Brain microvascular endothelial cell (primary cell): ENCODE measurements around the gene CABYR.

ENCODE experiments used
- DNase-seq: peaks from one replicate; pipeline ENCODE4 v3.0.0-alpha.2; 2020
- H3K27ac ChIP-seq: fragments of 250-450 bp; sonication (Bioruptor Pico); 2 replicates; pipeline ENCODE4 v1.5.1; 2020; ENCODE audit warnings: mild to moderate bottlenecking, moderate library complexity
- H3K27me3 ChIP-seq: fragments of 250-450 bp; sonication (Bioruptor Pico); replicated peaks from 2 replicates; pipeline ENCODE4 v1.5.1; 2020; ENCODE audit warnings: mild to moderate bottlenecking
- H3K36me3 ChIP-seq: fragments of 250-450 bp; sonication (Bioruptor Pico); replicated peaks from 2 replicates; pipeline ENCODE4 v1.5.1; 2020; ENCODE audit warnings: mild to moderate bottlenecking
- H3K4me3 ChIP-seq: 2 replicates; pipeline ENCODE4 v1.5.1; 2011; ENCODE audit warnings: low read depth, mild to moderate bottlenecking, control low read depth, low read length, moderate library complexity
- in situ Hi-C: cut with HindIII; loops from 2 replicates; pipeline ENCODE4 v1.10.0; 2017; ENCODE audit warnings: low sequenced_read_pairs, low pct_ligation_motif_present
- TF ChIP-seq, protein P1 (sequence below): IDR thresholded peaks from 2 replicates; pipeline ENCODE4 v1.5.1; 2011; ENCODE audit warnings: low read depth, mild to moderate bottlenecking, moderate library complexity, low read length, control low read depth, inconsistent platforms; ENCODE audit errors: missing control alignments

CABYR gene

DNA sequence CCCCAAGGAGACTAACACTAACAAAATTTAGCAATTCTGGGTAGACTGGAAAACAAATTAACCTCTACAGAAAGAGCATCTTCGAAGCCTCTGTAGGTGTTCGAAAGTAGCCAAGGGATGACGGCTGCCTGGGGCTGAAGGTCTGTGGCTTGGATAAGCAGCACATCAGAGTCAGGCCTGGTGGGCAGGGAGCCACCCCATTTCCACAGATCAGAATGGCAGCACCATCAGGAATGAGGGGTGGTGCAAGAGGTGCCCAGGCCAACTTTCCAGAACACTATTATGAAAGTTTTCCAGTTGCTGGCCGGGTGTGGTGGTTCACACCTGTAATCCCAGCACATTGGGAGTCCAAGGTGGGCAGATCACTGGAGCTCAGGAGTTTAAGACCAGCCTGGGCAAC lies 57.9 kb downstream of the CABYR start:
- TF ChIP-seq, protein P1, sequence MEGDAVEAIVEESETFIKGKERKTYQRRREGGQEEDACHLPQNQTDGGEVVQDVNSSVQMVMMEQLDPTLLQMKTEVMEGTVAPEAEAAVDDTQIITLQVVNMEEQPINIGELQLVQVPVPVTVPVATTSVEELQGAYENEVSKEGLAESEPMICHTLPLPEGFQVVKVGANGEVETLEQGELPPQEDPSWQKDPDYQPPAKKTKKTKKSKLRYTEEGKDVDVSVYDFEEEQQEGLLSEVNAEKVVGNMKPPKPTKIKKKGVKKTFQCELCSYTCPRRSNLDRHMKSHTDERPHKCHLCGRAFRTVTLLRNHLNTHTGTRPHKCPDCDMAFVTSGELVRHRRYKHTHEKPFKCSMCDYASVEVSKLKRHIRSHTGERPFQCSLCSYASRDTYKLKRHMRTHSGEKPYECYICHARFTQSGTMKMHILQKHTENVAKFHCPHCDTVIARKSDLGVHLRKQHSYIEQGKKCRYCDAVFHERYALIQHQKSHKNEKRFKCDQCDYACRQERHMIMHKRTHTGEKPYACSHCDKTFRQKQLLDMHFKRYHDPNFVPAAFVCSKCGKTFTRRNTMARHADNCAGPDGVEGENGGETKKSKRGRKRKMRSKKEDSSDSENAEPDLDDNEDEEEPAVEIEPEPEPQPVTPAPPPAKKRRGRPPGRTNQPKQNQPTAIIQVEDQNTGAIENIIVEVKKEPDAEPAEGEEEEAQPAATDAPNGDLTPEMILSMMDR = no peak
- no peak overlapping the region for H3K4me3 ChIP-seq
- H3K27ac ChIP-seq = no peak overlapping the region
- in situ Hi-C loops = no loop called here
- DNase-seq = no peak
- no peaks in the 10 kb centered on the region for H3K36me3 ChIP-seq
- no peaks in the 10 kb centered on the region for H3K27me3 ChIP-seq

DNA sequence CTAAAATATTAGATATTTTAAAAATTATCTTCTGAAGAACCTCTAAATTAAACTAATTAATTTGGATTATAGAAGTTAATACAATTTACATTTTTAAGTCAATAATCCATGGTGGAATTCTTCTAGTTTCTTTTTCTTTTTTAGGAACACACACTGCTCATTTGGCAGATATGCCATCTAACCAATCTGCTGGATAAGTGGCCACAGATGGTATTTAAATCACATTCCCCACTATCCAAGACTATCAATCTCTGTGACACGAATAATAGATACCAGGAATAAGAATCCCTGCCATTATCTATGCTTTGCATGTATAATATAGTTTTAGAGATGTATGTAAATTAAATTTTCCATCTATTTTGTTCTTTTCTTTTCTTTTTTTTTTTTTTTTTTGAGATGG lies 58.5 kb downstream of the CABYR start:
- in situ Hi-C loops = no loop called here
- TF ChIP-seq, protein P1 = no peak

DNA sequence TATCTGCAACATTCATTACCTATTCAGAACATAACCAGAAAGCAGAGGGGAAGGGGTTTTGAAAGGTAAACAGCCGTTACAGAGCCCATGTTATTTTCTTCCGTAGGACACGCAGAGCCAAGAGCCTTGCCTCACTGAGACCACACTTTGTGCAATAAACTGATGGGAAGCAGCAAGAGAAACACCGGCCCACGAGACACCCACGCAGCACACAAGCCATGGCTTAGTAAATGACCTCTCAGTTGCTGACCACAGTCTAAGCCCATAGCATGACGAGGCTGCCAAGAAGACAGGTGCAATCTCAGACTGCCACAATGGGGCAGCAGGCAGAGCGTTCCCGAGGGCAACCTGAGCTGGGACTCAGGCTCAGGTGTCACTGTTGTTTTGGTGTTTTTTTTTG lies 59.6 kb downstream of the CABYR start:
- Histone ChIP-seq H3K4me3 (no peak overlapping the region), H3K27ac (no peak overlapping the region), H3K27me3 (no peaks in the 10 kb centered on the region), H3K36me3 (no peaks in the 10 kb centered on the region)
- no peak for DNase-seq
- TF ChIP-seq, protein P1 = no peak
- in situ Hi-C loops = no loop called here

More for the DNA sequence above, 58.5 kb downstream of the CABYR start:
- no peak for DNase-seq
- Histone ChIP-seq H3K27ac (no peak overlapping the region), H3K27me3 (no peaks in the 10 kb centered on the region), H3K36me3 (no peaks in the 10 kb centered on the region), H3K4me3 (no peak overlapping the region)

DNA sequence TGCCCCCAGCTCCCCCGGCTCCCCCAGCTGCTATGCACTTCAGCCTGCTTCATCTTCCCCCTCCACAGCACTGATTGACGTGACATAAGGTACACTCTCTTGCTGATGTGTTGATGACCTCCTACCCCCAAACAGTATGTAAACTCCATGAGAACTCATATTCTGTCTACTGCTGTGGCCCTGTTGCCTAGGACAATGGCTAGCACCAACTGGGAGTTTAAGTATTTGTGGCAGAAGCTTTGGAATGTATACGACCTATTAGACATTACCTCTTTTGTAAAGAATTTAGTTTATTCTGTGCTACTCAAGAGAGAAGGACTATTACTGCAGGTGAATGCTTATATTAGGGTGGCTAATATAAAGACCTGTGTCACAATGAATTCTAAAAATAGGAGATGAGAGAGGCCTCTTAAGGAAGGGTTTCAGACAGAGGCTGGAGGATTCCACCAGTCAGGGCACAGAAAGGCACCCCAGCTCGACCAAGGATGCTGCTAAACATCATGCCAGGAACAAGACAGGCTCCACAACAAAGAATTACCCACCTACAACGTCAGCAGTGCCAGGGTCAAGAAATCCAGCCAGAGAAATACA lies 60.6 kb downstream of the CABYR start:
- no peak overlapping the region for H3K27ac ChIP-seq
- TF ChIP-seq, protein P1 = no peak
- no peak for DNase-seq
- no peaks in the 10 kb centered on the region for H3K36me3 ChIP-seq
- no peak overlapping the region for H3K4me3 ChIP-seq
- in situ Hi-C loops = no loop called here
- H3K27me3 ChIP-seq = no peaks in the 10 kb centered on the region

DNA sequence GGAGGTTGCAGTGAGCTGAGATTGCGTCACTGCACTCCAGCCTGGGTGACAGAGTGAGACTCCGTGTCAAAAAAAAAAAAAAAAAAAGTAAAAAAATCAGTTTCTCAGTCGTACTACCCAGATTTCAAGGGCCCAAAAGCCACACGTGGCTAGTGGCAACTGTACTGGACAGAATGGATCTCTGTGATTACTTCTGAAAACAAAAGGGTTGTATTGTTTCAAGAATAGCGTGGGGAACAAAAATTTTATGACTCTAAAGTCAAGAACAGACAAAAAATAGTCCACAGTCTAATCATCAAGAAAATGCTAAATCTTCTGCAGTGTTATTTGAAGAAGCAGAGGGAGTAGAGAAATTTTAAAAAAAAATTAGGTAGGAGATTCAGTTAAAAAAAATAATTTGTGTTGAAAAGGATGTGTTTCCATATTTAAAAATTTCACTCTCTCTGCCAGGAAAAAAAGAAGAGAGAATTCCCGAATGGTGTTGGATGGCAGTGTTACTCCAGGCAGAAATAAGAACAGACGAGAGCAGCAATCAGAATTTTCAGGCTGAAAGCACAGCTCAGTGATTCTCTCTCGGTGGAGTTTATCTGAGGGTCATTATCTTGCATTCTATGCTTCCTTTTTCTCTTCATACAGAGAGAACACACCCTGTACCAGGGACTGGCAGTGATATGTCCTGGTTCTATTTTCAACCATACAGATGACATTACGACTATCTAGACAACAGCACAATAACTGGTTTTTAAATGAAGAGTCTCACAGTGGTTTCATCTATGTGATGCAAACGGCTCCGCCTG lies 61.8 kb downstream of the CABYR start:
- Histone ChIP-seq H3K27me3 (no peaks in the 10 kb centered on the region), H3K4me3 (no peak overlapping the region), H3K27ac (no peak overlapping the region), H3K36me3 (no peaks in the 10 kb centered on the region)
- in situ Hi-C loops = no loop called here
- TF ChIP-seq, protein P1 = no peak
- DNase-seq = no peak
